Testis (tissue), 3 donors: Measurements from ENCODE around the gene CGNL1. TPM values are rescaled to one million over a fixed set of nuclear protein-coding genes. Genes with fewer than 3 reads are reported as not detected.

Experiments
- DNase-seq: peaks from one replicate; pipeline ENCODE4 v3.0.0-alpha.2; 2019
- H3K27ac ChIP-seq, 2 donors: fragments of 200-600 bp; sonication (generic); one replicate each; pipeline ENCODE4 v1.5.1; 2019
- H3K27me3 ChIP-seq: fragments of 200-600 bp; sonication (generic); one replicate; pipeline ENCODE4 v1.5.1; 2019
- H3K36me3 ChIP-seq: fragments of 200-600 bp; sonication (generic); one replicate; pipeline ENCODE4 v1.5.1; 2017; ENCODE audit warnings: low read depth; ENCODE audit errors: missing control alignments
- H3K4me1 ChIP-seq: fragments of 200-600 bp; sonication (generic); one replicate; pipeline ENCODE4 v1.5.1; 2019
- H3K4me3 ChIP-seq, 2 donors: fragments of 200-600 bp; sonication (generic); one replicate each; pipeline ENCODE4 v1.5.1; 2017 to 2019
- H3K9me3 ChIP-seq: fragments of 200-600 bp; sonication (generic); one replicate; pipeline ENCODE4 v1.5.1; 2017
- CTCF ChIP-seq, 3 experiments: fragments of 450-650 bp in 2 of 3; fragments of 200-600 bp in 1 of 3; sonication (generic) in 1 of 3; IDR thresholded peaks; one replicate each; pipeline ENCODE4 v1.5.1; 2016 to 2019; ENCODE audit warnings: antibody characterized with exemption in 3 of 3, mild to moderate bottlenecking in 2 of 3, moderate library complexity in 1 of 3
- POLR2A ChIP-seq: fragments of 450-650 bp; IDR thresholded peaks from one replicate; pipeline ENCODE4 v1.6.1; 2017; ENCODE audit warnings: antibody characterized with exemption, mild to moderate bottlenecking, moderate library complexity
- WGBS, 2 donors: methylation state at CpG; one replicate each; pipeline ENCODE4 v1.1.5; 2018; 5-methylcytosine and 5-hydroxymethylcytosine counted together
- intact Hi-C: fragments of 100-400 bp; cut with DNase I; formaldehyde crosslinking; loops from one replicate; pipeline ENCODE4 v1.15.1; 2023; ENCODE audit warnings: low total_unique reads
- polyA plus RNA-seq: library from polyadenylated mRNA; stranded (reverse); fragments of 350-450 nt; fragmentation: Illumina TruSeq; extraction: RNeasy Lipid Tissue Mini Kit (QIAGEN cat#74804); gene quantifications from one replicate; pipeline ENCODE4 v1.2.3, GENCODE V29; 2014; ENCODE audit warnings: low read depth, low replicate concordance; ENCODE audit not compliant: insufficient read depth
- total RNA-seq, 2 donors: library from RNA; depleted of rRNA; stranded (reverse); fragments of >200 nt; gene quantifications; one replicate each; pipeline ENCODE4 v1.2.3, GENCODE V29; 2016

The CGNL1 gene
- total and polyA plus RNA-seq, 3 donors from 2014 or later: 21.0 to 40.2 (median 29.2) TPM

- 55 to 62% methylated on average over 5 of the region's 5 CpGs for WGBS, 2 donors
- intact Hi-C loops: loop anchor here (5.0 kb wide), 2 partner anchors 139 to 184 kb away; no protein-coding TSS in a partner anchor
Observed at GRCh38 chr15:57526615-57527014, 150.3 kb downstream of the CGNL1 start.

GRCh38 chr15:57527382-57528091, 151.2 kb downstream of the CGNL1 start:
- H3K27ac ChIP-seq: no peak overlapping the region
- DNase-seq: peak; percentile 50
- WGBS, 2 donors: 63 to 65% methylated on average over 9 of the region's 9 CpGs
- peak; percentile 60 to 77 (median 65) for TF ChIP-seq CTCF (IDR thresholded peaks at IDR 0.05)
- TF ChIP-seq POLR2A: no peak
- H3K9me3 ChIP-seq: no peaks in the 10 kb centered on the region
- no peak overlapping the region for H3K4me3 ChIP-seq
- no peaks in the 10 kb centered on the region for H3K4me1 ChIP-seq
- no peaks in the 10 kb centered on the region for H3K36me3 ChIP-seq
- H3K27me3 ChIP-seq: no peaks in the 10 kb centered on the region
- intact Hi-C loops: loop anchor here (5.0 kb wide), 2 partner anchors 140 to 185 kb away; no protein-coding TSS in a partner anchor

More at GRCh38 chr15:57526615-57527014, 150.3 kb downstream of the CGNL1 start:
- TF ChIP-seq CTCF (IDR thresholded peaks at IDR 0.05) (no peak), POLR2A (no peak)
- no peaks in the 10 kb centered on the region for H3K27me3 ChIP-seq
- no peak overlapping the region for H3K27ac ChIP-seq
- no peak for DNase-seq
- no peaks in the 10 kb centered on the region for H3K4me1 ChIP-seq
- H3K4me3 ChIP-seq: no peak overlapping the region
- H3K9me3 ChIP-seq: no peaks in the 10 kb centered on the region
- H3K36me3 ChIP-seq: no peaks in the 10 kb centered on the region

GRCh38 chr15:57528940-57529565, 152.7 kb downstream of the CGNL1 start:
- no peak overlapping the region for H3K27ac ChIP-seq
- H3K4me1 ChIP-seq: peaks cover 5% of the 10 kb centered on the region
- no peaks in the 10 kb centered on the region for H3K27me3 ChIP-seq
- no peaks in the 10 kb centered on the region for H3K9me3 ChIP-seq
- no peaks in the 10 kb centered on the region for H3K36me3 ChIP-seq
- no peak overlapping the region for H3K4me3 ChIP-seq
- 71 to 81% methylated on average over 1 of the region's 1 CpG for WGBS, 2 donors
- TF ChIP-seq CTCF (IDR thresholded peaks at IDR 0.05) (no peak), POLR2A (no peak)
- intact Hi-C loops: loop anchor here (5.0 kb wide), 2 partner anchors 142 to 187 kb away; no protein-coding TSS in a partner anchor
- DNase-seq: no peak

- no peaks in the 10 kb centered on the region for H3K9me3 ChIP-seq
- DNase-seq: no peak
- no peaks in the 10 kb centered on the region for H3K27me3 ChIP-seq
- 50 to 56% methylated on average over 2 of the region's 2 CpGs for WGBS, 2 donors
- no peak overlapping the region for H3K27ac ChIP-seq
- H3K36me3 ChIP-seq: no peaks in the 10 kb centered on the region
- intact Hi-C loops: loop anchor here (5.0 kb wide), 2 partner anchors 142 to 187 kb away; no protein-coding TSS in a partner anchor
- peaks cover 5% of the 10 kb centered on the region for H3K4me1 ChIP-seq
- H3K4me3 ChIP-seq: no peak overlapping the region
- TF ChIP-seq CTCF (IDR thresholded peaks at IDR 0.05): no peak
- no peak for TF ChIP-seq POLR2A
Observed at GRCh38 chr15:57529748-57530147, 153.4 kb downstream of the CGNL1 start.
